Limb (tissue), 2 donors: ENCODE measurements around the gene ABCA13.

Experiments used
- DNase-seq, 2 donors: peaks; one replicate each; pipeline ENCODE4 v3.0.0-alpha.2; 2016; ENCODE audit errors: extremely low spot score in 2 of 2

ABCA13 gene

GRCh38 chr7:48245751-48246472 lies 74.7 kb downstream of the ABCA13 start:
- DNase-seq, result no peak

DNA sequence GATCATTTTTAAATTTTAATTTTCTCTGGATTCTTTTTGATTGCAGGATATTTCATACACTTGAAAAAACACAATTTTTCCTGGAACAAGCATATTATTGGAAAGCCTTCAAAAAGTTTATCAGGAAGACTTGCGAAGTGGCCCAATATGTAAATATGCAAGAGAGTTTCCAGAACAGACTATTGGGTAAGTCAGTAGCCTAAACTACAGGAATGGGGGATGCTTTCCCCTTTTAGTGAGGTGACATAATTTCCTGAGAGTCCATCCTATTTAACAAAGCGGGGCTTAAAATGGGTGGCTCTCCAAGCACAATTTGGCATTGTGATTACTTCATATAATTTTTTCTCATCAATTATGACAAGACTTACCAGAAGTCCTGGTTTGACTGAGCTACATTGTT lies 77.9 kb downstream of the ABCA13 start:
- DNase-seq, result no peak

GRCh38 chr7:48250441-48250951 lies 79.2 kb downstream of the ABCA13 start:
- DNase-seq, result no peak

DNA sequence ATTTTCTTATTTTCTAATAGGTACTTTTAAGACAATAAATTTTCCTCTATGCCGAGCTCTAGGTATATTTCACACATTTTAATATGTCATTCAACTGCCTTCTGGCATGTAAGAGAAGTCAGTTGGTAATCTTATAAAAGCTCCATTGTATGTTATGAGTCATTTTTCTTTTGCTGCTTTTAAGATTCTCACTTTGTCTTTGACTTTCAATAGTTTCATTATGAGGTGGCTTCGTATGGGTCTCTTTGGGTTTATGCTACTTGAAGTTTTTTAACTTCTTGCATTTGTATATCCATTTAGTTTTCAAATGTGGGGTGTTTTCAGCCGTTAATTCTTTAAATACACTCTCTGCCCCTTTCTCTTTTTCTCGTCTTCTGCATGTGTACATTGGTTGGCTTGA lies 80.5 kb downstream of the ABCA13 start:
- no peak for DNase-seq

GRCh38 chr7:48252995-48253394 lies 81.7 kb downstream of the ABCA13 start:
- no peak for DNase-seq

DNA sequence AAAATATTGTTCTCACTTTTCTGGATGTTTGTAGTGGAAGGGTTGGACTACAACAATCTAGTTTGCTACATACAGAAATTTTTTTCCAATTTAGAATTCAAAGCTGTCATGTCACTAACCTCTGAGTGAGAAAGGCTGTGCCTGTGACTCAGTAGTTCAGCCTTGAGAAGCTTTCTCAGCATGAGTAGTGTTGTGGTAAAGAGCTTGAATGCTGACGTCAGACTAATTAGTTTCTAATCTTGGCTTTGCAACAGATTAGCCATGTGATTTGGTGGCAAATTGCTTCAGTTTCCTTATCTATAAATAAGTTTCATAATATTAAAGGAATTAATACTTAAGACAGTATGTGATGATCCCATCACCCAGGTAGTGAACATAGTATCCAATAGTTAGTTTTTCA lies 83.8 kb downstream of the ABCA13 start:
- no peak for DNase-seq

GRCh38 chr7:48259463-48260280 lies 88.4 kb downstream of the ABCA13 start:
- no peak for DNase-seq

DNA sequence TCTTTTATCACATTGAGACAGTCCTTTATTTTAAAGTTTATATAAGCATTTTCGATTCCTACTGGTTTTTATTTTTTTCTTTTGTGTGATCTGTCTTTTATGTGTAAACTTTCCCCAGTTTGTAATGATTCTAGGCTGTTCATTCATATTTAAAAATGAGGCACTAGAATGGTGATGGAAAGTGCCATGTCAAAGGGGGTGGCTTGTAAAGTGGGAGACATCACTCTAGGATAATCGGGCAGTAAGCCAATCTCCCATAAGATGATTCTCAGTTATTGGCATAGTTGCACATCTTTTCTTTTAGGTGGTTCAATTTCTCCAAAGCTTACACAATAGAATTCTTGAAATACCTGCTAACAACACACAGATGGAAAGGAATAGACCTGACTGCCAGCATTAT lies 90.4 kb downstream of the ABCA13 start:
- DNase-seq, result no peak

- DNase-seq, result no peak
Measured at GRCh38 chr7:48262606-48263310, 91.5 kb downstream of the ABCA13 start.

DNA sequence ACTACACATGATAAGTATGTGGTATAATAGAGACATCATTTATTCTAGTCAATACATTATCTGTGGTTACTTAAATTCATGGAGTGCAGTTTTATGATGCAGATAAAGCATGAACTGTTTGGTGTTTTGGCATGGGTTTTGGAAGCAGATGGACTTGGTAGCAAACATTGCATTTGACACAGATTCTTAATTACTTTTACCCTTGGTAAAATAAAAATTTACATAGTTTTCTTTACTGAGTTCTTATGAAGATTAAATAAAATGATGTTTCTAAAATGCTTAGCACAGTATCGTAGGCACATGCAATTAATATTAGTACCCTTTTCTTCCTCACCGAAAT lies 92.0 kb downstream of the ABCA13 start:
- no peak for DNase-seq

DNA sequence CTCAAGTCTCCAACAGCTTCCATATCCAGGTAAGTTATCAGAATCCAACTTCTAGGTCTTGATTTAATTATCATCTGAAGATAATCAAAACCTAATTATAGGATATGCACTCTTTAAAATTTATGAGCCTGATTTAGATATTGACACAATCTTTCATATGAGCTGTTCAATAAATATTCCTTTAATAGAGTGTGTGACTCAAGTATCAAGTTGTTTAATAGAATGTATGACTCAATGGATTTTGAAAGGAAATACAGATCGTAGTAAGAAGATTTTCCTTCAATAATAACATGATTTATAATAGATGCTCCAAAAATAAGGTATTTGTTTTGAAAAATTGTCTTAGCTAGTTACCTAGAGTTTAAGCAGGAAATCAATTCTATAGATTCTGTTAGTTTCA lies 97.8 kb downstream of the ABCA13 start:
- DNase-seq, result no peak

DNA sequence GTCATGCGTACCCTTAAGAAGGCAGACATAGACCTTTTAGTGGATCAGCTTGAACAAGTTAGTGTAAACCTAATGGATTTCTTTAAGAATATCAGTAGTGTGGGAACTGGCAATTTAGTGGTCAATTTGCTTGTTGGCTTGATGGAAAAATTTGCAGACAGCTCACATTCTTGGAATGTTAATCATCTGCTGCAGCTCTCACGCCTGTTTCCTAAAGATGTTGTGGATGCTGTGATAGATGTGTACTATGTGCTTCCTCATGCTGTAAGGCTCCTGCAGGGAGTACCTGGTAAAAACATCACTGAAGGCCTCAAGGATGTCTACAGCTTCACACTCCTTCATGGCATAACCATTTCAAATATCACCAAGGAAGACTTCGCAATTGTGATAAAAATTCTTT lies 103.4 kb downstream of the ABCA13 start:
- no peak for DNase-seq

DNA sequence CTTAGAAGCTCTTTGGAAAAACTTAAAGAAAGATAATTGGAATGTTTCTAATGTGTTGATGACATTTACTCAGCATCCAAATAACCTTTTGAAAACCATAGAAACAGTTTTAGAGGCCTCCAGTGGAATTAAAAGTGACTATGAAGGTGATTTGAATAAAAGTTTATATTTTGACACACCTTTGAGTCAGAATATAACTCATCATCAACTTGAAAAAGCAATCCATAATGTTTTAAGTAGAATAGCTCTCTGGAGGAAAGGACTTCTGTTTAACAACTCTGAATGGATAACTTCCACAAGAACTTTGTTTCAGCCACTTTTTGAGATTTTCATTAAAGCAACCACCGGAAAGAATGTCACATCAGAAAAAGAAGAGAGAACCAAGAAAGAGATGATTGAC lies 108.2 kb downstream of the ABCA13 start:
- DNase-seq, result no peak

DNA sequence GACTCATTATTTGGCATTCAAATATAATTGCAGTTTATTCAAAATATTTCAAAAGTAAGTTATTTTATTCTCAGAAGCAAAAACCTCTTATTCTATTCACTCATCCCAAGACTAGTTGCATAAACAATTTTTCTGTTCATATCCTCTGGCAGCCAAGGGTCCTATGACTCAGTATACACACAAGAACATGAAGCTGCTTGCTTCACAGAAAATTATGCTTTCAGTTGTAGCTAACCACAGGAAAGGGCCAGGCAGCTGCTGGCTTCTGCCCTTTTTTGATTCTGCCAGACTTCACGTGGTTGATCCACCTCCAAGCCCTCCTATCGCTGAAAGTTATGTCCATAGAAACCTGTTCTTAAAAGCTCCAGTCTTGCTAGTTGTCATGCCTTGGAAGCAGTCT lies 108.8 kb downstream of the ABCA13 start:
- no peak for DNase-seq

DNA sequence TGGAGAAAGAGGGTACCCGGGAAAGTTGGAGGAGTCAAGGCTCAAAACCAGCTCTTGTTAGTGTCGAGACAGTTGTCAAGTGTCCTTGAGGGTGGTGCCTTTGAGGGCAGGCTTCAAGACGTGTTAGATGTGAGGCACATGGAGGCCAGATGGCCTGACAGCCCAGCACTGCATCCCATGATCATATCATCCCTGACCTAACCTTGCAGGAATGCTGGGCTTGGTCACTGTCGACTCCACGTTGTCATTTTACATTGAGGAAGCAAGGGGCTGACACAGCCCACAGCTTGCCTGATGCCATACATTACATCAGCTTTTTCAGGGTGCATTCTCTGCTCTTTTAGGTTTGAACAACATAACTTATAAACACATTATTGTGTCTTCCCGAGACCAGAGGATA lies 114.1 kb downstream of the ABCA13 start:
- DNase-seq, result no peak

- DNase-seq, result no peak
Measured at GRCh38 chr7:48286836-48287235, 115.6 kb downstream of the ABCA13 start.

DNA sequence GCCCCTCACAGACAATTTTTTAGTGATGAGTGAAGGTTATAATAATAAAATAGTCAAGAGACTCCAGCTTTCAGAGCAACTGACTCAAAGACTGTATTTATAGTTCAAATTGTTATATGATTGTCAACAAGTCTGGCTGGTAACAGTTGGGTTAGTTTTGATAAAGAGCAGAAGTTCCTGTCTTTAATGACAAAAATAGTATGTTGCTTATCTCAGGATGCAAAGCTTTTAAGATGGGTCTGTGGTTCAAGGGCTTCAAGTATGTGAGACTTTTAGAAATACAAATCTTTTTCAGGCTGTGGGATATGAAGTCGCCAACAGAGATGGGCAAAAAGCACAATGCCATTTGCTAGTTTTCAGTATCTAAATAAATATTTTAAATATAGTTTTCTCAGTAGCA lies 118.4 kb downstream of the ABCA13 start:
- DNase-seq, result no peak

GRCh38 chr7:48292949-48293348 lies 121.7 kb downstream of the ABCA13 start:
- DNase-seq, result no peak

DNA sequence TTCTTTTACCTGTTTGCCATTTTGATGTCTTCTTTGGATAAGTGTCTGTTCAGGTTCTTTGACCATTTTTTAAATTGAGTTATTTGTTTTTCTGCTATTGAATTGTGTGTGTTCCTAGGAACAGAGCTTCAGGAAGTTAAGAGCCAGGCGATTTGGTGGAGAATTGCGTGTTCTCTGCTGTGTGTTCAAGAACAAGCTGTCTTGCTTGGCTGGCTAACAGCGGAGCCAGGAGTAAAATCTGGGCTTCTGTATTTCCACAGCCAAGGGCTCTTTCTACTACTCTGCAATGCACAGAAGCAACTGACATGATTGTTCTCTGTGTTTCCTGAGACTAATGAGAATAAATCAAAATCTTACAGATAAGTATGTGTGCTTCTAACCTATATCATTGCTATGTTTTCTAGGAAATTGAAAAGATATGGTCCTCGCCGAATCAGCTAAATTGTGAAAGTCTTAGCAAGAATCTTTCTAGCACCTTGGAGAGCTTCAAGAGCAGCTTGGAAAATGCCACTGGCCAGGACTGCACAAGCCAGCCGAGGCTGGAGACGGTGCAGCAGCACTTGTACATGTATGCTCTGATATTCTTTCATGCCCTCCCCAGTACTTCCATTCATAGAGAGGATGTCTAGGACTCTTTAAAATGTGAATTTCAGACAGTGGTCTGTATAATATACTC lies 124.2 kb downstream of the ABCA13 start:
- DNase-seq, result no peak

GRCh38 chr7:48296966-48297365 lies 125.7 kb downstream of the ABCA13 start:
- no peak for DNase-seq

- DNase-seq, result no peak
Measured at GRCh38 chr7:48298779-48299178, 127.5 kb downstream of the ABCA13 start.
